Activated CD8-positive, alpha-beta T cell treated with anti-CD3 and anti-CD28 coated beads, Interleukin-2, amount 10 ng/mL, durations not matched to agents 7 days and 5 days (primary cell): ENCODE results near the gene PHACTR3. TPM values are rescaled to one million over a fixed set of nuclear protein-coding genes. Genes with fewer than 3 reads are reported as not detected.

Source experiments
- ATAC-seq: fragments of 150-1000 bp; cut with Tn5 transposase; one replicate; pipeline ENCODE4 v1.10.0; 2021; ENCODE audit warnings: moderate library complexity
- CTCF ChIA-PET: fragments of 350-600 bp; sonication (Branson Sonifier 250); formaldehyde crosslinking; loops from one replicate; lab custom pipeline; 2021; ENCODE audit warnings: antibody characterized with exemption; lab: Charles Lee
- POLR2A ChIA-PET: fragments of 350-600 bp; sonication (Branson Sonifier 250); formaldehyde crosslinking; loops from one replicate; lab custom pipeline; 2021; ENCODE audit warnings: antibody characterized with exemption; lab: Charles Lee
- DNase-seq: peaks from one replicate; pipeline ENCODE4 v3.0.0-alpha.2; 2020
- H3K27ac Mint-ChIP-seq: one replicate; pipeline ENCODE4 v1.8.0; 2021; ENCODE audit warnings: mild to moderate bottlenecking, mixed read lengths
- H3K27me3 Mint-ChIP-seq: one replicate; pipeline ENCODE4 v1.8.0; 2021; ENCODE audit warnings: low read depth, mixed read lengths
- H3K36me3 Mint-ChIP-seq: one replicate; pipeline ENCODE4 v1.8.0; 2021; ENCODE audit warnings: low read depth, mixed read lengths
- H3K4me1 Mint-ChIP-seq: one replicate; pipeline ENCODE4 v1.8.0; 2021; ENCODE audit warnings: low read depth, mixed read lengths
- H3K4me3 Mint-ChIP-seq: one replicate; pipeline ENCODE4 v1.8.0; 2021; ENCODE audit warnings: mild to moderate bottlenecking, mixed read lengths
- H3K9me3 Mint-ChIP-seq: one replicate; pipeline ENCODE4 v1.8.0; 2022; ENCODE audit warnings: mixed read lengths; ENCODE audit not compliant: insufficient read depth
- total RNA-seq, 2 experiments: library from RNA; stranded (reverse); gene quantifications; one replicate each; pipeline ENCODE4 v1.2.3, GENCODE V29; 2021

The PHACTR3 gene
- total RNA-seq, 2 experiments from 2014 or later, result not detected

- Mint-ChIP-seq H3K4me1 (no peaks in the 10 kb centered on the region), H3K27me3 (peaks cover 3% of the 10 kb centered on the region), H3K9me3 (peaks cover 4% of the 10 kb centered on the region), H3K4me3 (no peak overlapping the region), H3K27ac (no peak overlapping the region), H3K36me3 (no peaks in the 10 kb centered on the region)
- ATAC-seq (no peak), DNase-seq (no peak)
- ChIA-PET CTCF (interaction anchor here (0.6 kb wide), 1 partner anchor 65 kb away, joined by 3 read pairs; no protein-coding TSS in a partner anchor), POLR2A (no interaction called here)
Measured at GRCh38 chr20:59662856-59663512, 58.6 kb downstream of the PHACTR3 start.

GRCh38 chr20:59663513-59664060 lies 59.2 kb downstream of the PHACTR3 start:
- Mint-ChIP-seq H3K27ac (no peak overlapping the region), H3K4me3 (no peak overlapping the region), H3K27me3 (peaks cover 3% of the 10 kb centered on the region), H3K36me3 (no peaks in the 10 kb centered on the region), H3K9me3 (peaks cover 4% of the 10 kb centered on the region), H3K4me1 (no peaks in the 10 kb centered on the region)
- ChIA-PET POLR2A (no interaction called here), CTCF (interaction anchor here (0.6 kb wide), 1 partner anchor 65 kb away, joined by 3 read pairs; no protein-coding TSS in a partner anchor)
- ATAC-seq (no peak), DNase-seq (no peak)

GRCh38 chr20:59664421-59664941 lies 60.1 kb downstream of the PHACTR3 start:
- ChIA-PET CTCF (no interaction called here), POLR2A (no interaction called here)
- H3K9me3 Mint-ChIP-seq, result peaks cover 4% of the 10 kb centered on the region
- no peaks in the 10 kb centered on the region for H3K4me1 Mint-ChIP-seq
- ATAC-seq, result no peak
- peaks cover 3% of the 10 kb centered on the region for H3K27me3 Mint-ChIP-seq
- no peaks in the 10 kb centered on the region for H3K36me3 Mint-ChIP-seq
- no peak for DNase-seq
- H3K27ac Mint-ChIP-seq, result no peak overlapping the region
- no peak overlapping the region for H3K4me3 Mint-ChIP-seq

- DNase-seq (no peak), ATAC-seq (no peak)
- CTCF ChIA-PET, result no interaction called here
- Mint-ChIP-seq H3K4me1 (no peaks in the 10 kb centered on the region), H3K36me3 (no peaks in the 10 kb centered on the region), H3K27me3 (peaks cover 3% of the 10 kb centered on the region), H3K9me3 (no peaks in the 10 kb centered on the region), H3K4me3 (no peak overlapping the region), H3K27ac (no peak overlapping the region)
- POLR2A ChIA-PET, result no interaction called here
Measured at GRCh38 chr20:59665656-59666555, 61.6 kb downstream of the PHACTR3 start.

GRCh38 chr20:59666586-59666985 lies 62.2 kb downstream of the PHACTR3 start:
- H3K9me3 Mint-ChIP-seq, result no peaks in the 10 kb centered on the region

GRCh38 chr20:59667131-59667530 lies 62.8 kb downstream of the PHACTR3 start:
- H3K4me1 Mint-ChIP-seq, result no peaks in the 10 kb centered on the region
- no peak overlapping the region for H3K4me3 Mint-ChIP-seq
- no peak overlapping the region for H3K27ac Mint-ChIP-seq
- H3K27me3 Mint-ChIP-seq, result no peaks in the 10 kb centered on the region
- CTCF ChIA-PET, result no interaction called here
- no peaks in the 10 kb centered on the region for H3K9me3 Mint-ChIP-seq
- DNase-seq (no peak), ATAC-seq (no peak)
- no peaks in the 10 kb centered on the region for H3K36me3 Mint-ChIP-seq
- POLR2A ChIA-PET, result no interaction called here

More at GRCh38 chr20:59666586-59666985, 62.2 kb downstream of the PHACTR3 start:
- H3K27ac Mint-ChIP-seq, result no peak overlapping the region
- H3K27me3 Mint-ChIP-seq, result no peaks in the 10 kb centered on the region
- no peaks in the 10 kb centered on the region for H3K4me1 Mint-ChIP-seq
- ATAC-seq (no peak), DNase-seq (no peak)
- ChIA-PET POLR2A (no interaction called here), CTCF (no interaction called here)
- no peak overlapping the region for H3K4me3 Mint-ChIP-seq
- no peaks in the 10 kb centered on the region for H3K36me3 Mint-ChIP-seq

GRCh38 chr20:59667981-59668515 lies 63.7 kb downstream of the PHACTR3 start:
- Mint-ChIP-seq H3K9me3 (no peaks in the 10 kb centered on the region), H3K4me3 (no peak overlapping the region), H3K36me3 (no peaks in the 10 kb centered on the region), H3K27me3 (no peaks in the 10 kb centered on the region), H3K27ac (no peak overlapping the region), H3K4me1 (no peaks in the 10 kb centered on the region)
- ChIA-PET CTCF (no interaction called here), POLR2A (no interaction called here)
- DNase-seq (no peak), ATAC-seq (no peak)

- ChIA-PET CTCF (no interaction called here), POLR2A (no interaction called here)
- Mint-ChIP-seq H3K36me3 (no peaks in the 10 kb centered on the region), H3K4me1 (no peaks in the 10 kb centered on the region), H3K4me3 (no peak overlapping the region), H3K27me3 (no peaks in the 10 kb centered on the region), H3K27ac (no peak overlapping the region), H3K9me3 (no peaks in the 10 kb centered on the region)
- DNase-seq, result no peak
- no peak for ATAC-seq
Measured at GRCh38 chr20:59668926-59669850, 64.8 kb downstream of the PHACTR3 start.

- CTCF ChIA-PET, result no interaction called here
Measured at GRCh38 chr20:59670786-59671492, 66.6 kb downstream of the PHACTR3 start.

GRCh38 chr20:59671661-59672471 lies 67.5 kb downstream of the PHACTR3 start:
- H3K4me3 Mint-ChIP-seq, result no peak overlapping the region
- H3K27me3 Mint-ChIP-seq, result no peaks in the 10 kb centered on the region
- H3K4me1 Mint-ChIP-seq, result no peaks in the 10 kb centered on the region
- POLR2A ChIA-PET, result no interaction called here
- DNase-seq, result no peak
- CTCF ChIA-PET, result no interaction called here
- H3K27ac Mint-ChIP-seq, result no peak overlapping the region
- H3K9me3 Mint-ChIP-seq, result no peaks in the 10 kb centered on the region
- no peaks in the 10 kb centered on the region for H3K36me3 Mint-ChIP-seq
- no peak for ATAC-seq

More at GRCh38 chr20:59670786-59671492, 66.6 kb downstream of the PHACTR3 start:
- DNase-seq (no peak), ATAC-seq (no peak)
- no peak overlapping the region for H3K27ac Mint-ChIP-seq
- H3K9me3 Mint-ChIP-seq, result no peaks in the 10 kb centered on the region
- POLR2A ChIA-PET, result no interaction called here
- H3K36me3 Mint-ChIP-seq, result no peaks in the 10 kb centered on the region
- no peaks in the 10 kb centered on the region for H3K27me3 Mint-ChIP-seq
- no peaks in the 10 kb centered on the region for H3K4me1 Mint-ChIP-seq
- H3K4me3 Mint-ChIP-seq, result no peak overlapping the region
